AG10803 (cell line): ENCODE data around the gene TNKS1BP1.
A peak's percentile ranks its signal among the peaks of the same experiment; 100 is the strongest.

ENCODE experiments used
- DNase-seq: peaks from one replicate; pipeline ENCODE4 v3.0.0; 2010; ENCODE audit warnings: low read depth
- H3K4me3 ChIP-seq: 2 replicates; pipeline ENCODE4 v1.5.1; 2011; ENCODE audit warnings: mild to moderate bottlenecking, low read length, control low read depth
- TF ChIP-seq, protein P1 (sequence below): conservative IDR thresholded peaks from 2 replicates; pipeline ENCODE4 v1.5.1; 2011; ENCODE audit warnings: mild to moderate bottlenecking, low read length, control low read depth, inconsistent platforms

The TNKS1BP1 gene, protein sequence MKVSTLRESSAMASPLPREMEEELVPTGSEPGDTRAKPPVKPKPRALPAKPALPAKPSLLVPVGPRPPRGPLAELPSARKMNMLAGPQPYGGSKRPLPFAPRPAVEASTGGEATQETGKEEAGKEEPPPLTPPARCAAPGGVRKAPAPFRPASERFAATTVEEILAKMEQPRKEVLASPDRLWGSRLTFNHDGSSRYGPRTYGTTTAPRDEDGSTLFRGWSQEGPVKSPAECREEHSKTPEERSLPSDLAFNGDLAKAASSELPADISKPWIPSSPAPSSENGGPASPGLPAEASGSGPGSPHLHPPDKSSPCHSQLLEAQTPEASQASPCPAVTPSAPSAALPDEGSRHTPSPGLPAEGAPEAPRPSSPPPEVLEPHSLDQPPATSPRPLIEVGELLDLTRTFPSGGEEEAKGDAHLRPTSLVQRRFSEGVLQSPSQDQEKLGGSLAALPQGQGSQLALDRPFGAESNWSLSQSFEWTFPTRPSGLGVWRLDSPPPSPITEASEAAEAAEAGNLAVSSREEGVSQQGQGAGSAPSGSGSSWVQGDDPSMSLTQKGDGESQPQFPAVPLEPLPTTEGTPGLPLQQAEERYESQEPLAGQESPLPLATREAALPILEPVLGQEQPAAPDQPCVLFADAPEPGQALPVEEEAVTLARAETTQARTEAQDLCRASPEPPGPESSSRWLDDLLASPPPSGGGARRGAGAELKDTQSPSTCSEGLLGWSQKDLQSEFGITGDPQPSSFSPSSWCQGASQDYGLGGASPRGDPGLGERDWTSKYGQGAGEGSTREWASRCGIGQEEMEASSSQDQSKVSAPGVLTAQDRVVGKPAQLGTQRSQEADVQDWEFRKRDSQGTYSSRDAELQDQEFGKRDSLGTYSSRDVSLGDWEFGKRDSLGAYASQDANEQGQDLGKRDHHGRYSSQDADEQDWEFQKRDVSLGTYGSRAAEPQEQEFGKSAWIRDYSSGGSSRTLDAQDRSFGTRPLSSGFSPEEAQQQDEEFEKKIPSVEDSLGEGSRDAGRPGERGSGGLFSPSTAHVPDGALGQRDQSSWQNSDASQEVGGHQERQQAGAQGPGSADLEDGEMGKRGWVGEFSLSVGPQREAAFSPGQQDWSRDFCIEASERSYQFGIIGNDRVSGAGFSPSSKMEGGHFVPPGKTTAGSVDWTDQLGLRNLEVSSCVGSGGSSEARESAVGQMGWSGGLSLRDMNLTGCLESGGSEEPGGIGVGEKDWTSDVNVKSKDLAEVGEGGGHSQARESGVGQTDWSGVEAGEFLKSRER (N-terminal part only)

DNA sequence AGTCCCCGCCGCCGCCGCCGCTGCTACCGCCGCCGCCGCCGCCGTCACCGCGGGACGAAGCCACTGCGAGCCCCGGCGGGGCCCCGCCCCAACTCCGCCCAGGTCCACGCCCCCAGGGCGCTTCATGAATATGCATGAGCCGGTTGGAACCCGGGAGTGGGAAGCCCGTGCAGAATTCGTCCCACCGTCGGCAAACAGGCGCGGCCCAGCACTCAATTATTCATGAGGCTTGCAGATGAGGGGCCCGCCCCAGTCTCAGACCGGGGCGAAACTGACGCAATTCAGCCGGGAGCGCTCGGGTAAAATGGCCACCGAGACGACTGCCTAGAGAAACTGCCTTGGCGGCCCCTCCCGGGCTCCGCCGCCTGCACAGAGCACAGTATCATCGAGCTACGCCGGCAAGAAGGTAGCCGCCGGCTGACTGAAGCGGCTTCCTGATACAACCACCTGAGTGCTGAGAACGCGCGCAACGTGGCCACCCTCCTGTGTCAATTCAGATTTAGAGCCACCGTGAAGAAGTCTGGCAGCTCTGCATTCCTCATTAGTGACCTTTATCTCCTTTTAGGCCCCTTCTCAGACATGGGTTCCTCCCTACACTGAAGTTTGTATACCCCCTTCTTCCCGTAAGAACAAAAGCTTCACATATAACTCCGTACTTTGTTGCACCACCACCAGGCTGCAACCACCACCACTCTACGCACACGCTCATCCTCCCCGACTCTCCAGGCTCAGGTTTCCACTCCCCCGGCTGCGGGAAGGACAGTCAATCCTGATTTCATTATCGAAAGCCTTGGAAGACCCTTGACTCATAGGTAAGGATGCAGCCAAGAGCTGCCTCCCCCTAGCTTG lies at the start of gene TNKS1BP1:
TSS of gene TNKS1BP1 (minus strand) at position 67 of the 849 bp plus-strand sequence. CDS start 3,067 bp downstream, outside the sequence.
- H3K4me3 ChIP-seq: peak within 1 kb of the TSS; percentile 98
- TF ChIP-seq, protein P1, sequence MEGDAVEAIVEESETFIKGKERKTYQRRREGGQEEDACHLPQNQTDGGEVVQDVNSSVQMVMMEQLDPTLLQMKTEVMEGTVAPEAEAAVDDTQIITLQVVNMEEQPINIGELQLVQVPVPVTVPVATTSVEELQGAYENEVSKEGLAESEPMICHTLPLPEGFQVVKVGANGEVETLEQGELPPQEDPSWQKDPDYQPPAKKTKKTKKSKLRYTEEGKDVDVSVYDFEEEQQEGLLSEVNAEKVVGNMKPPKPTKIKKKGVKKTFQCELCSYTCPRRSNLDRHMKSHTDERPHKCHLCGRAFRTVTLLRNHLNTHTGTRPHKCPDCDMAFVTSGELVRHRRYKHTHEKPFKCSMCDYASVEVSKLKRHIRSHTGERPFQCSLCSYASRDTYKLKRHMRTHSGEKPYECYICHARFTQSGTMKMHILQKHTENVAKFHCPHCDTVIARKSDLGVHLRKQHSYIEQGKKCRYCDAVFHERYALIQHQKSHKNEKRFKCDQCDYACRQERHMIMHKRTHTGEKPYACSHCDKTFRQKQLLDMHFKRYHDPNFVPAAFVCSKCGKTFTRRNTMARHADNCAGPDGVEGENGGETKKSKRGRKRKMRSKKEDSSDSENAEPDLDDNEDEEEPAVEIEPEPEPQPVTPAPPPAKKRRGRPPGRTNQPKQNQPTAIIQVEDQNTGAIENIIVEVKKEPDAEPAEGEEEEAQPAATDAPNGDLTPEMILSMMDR: peak; percentile 18; the same call in 1 of the 2 replicates
- DNase-seq: peak; percentile 97

DNA sequence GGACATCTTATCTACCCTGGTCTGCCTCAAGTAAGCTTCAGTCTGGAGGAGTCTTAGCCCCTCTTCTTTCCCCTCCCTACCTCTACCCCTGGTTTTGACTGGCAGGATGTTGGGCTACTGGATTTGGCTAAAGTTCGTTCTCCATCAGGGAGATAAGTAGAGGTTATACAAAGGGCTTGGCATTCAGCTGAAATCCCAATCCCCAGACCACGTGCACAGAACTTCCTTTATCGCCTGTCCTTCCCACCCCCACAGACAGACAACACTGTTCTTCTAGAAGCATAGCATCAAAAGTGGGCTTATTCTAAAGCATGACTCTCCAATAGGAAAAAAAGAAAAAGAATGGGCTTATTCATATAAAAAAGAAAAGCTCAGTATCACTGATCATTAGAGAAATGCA lies 48.4 kb upstream of the TNKS1BP1 start:
- DNase-seq: no peak
- TF ChIP-seq, protein P1: no peak
- H3K4me3 ChIP-seq: no peak overlapping the region

DNA sequence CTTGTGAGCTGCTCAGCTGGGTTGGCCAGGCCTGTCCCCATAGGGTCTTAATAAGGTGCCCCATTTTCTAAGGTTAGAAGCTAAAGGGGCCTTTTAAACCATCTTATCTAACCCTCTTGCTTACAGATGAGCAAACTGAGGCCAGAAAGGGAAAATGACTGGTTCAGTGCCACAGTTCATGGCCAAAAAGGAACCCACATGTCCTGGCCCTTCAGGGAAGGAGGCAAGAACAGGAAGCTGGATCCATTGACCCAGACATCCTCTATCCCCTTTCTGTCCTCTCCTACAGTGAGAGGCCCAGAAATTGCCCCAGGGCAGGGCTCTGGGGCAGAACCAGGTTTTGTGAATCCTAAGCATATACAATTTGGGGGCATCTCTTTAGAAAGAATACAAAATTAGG lies 46.2 kb upstream of the TNKS1BP1 start:
- TF ChIP-seq, protein P1: no peak
- no peak overlapping the region for H3K4me3 ChIP-seq
- no peak for DNase-seq

DNA sequence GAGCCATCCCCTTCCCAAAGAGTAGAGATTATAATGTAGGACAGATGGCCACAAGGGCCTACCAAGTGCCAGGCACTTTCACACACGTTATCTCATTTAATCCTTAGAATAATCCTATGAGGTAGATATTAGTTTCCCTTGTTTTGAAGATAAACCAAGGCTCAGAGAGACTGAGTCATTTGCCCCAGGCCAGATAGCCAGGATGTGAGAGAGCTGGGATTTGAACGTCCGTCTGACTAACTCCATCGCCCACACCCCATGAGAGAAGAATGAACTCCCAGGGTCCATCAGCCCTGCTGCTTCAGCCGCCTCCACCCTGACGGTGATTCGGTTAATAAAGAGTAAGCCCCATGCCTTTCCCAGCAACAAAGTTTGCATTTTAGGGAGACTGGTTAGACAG lies 45.5 kb upstream of the TNKS1BP1 start:
- TF ChIP-seq, protein P1: no peak
- H3K4me3 ChIP-seq: no peak overlapping the region
- DNase-seq: no peak

DNA sequence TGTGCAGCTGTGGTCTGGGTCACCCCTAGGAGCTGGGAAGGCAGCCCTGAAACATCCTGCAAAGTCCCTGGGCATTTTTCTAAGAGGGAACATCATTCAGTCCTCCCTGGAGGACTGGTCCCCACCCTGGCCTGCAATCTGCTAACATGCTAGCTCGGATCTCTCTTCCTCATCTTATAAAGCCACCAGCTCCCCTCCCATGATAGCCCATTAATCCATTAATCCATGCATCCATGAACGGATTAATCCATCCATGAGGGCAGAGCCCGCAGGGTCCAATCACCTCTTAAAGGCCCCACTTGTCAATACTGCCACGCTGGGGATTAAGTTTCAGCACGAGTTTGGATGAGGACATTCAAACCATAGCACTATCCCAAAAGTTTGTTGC lies 44.1 kb upstream of the TNKS1BP1 start:
- DNase-seq: no peak
- TF ChIP-seq, protein P1: no peak
- no peak overlapping the region for H3K4me3 ChIP-seq

DNA sequence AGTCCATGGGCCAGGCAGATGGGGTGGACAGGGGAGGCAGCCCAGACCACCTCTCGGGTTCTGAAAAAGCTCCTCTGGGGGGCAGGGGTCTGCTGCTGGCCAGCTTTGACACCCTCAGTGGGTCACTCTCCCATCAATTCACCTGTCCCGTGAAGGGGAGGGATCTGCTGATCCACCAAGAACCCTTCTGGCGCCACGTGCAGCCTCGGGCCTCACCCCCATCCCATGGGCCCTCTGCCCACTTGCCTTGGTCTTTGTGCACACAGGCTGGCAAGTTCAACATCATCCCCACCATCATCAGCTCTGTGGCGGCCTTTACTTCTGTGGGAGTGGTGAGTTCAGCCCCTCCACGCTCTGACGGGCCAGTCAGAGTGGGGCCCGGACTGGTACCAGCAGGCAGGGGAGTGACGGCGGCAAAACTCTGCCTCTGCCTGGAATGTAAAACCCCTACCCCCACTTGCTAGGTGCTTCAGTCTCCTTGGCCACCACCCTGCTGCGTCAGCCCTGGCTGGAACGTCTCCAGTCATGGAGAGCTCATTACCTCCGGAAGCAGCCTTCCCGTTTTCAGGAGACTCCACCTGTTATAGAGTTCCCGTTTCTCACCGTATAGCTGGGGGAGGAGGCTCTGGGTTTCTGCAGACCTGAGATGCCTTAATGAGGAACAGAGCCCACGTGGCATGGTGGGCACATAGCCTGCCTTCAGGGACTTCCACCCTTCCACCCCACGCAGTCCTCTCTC lies 43.5 kb upstream of the TNKS1BP1 start:
- no peak overlapping the region for H3K4me3 ChIP-seq
- DNase-seq: no peak
- TF ChIP-seq, protein P1: no peak
